HCT116 (cell line): ENCODE measurements around the gene ESM1.

Experiments used
- CBX3 ChIP-seq: IDR thresholded peaks from 2 replicates; pipeline ENCODE4 v1.6.1; 2012; ENCODE audit warnings: low read depth
- EZH2 ChIP-seq: fragments of 200-600 bp; sonication (generic); IDR thresholded peaks from 2 replicates; pipeline ENCODE4 v1.6.1; 2017; ENCODE audit warnings: antibody characterized with exemption, mixed run types
- EZH2phosphoT487 ChIP-seq: fragments of 200-600 bp; IDR thresholded peaks from 2 replicates; pipeline ENCODE4 v1.6.1; 2018; ENCODE audit warnings: antibody characterized with exemption, borderline replicate concordance
- POLR2A ChIP-seq: IDR thresholded peaks from 2 replicates; pipeline ENCODE4 v1.7.0; 2011; ENCODE audit warnings: borderline replicate concordance; ENCODE audit not compliant: insufficient read depth, insufficient read length; ENCODE audit errors: extremely low read depth
- POLR2AphosphoS5 ChIP-seq: IDR thresholded peaks from 2 replicates; pipeline ENCODE4 v1.6.1; 2011; ENCODE audit warnings: mild to moderate bottlenecking, low read depth, low read length, moderate library complexity
- RAD21 ChIP-seq: IDR thresholded peaks from 2 replicates; pipeline ENCODE4 v1.6.1; 2012; ENCODE audit warnings: low read depth, mild to moderate bottlenecking
- SIN3A ChIP-seq: IDR thresholded peaks from 2 replicates; pipeline ENCODE4 v1.6.1; 2012; ENCODE audit warnings: low read depth
- SP1 ChIP-seq: IDR thresholded peaks from 2 replicates; pipeline ENCODE4 v1.6.1; 2012; ENCODE audit warnings: low read depth
- SRF ChIP-seq: IDR thresholded peaks from 2 replicates; pipeline ENCODE4 v1.6.1; 2012; ENCODE audit warnings: low read depth
- YY1 ChIP-seq: IDR thresholded peaks from 2 replicates; pipeline ENCODE4 v1.6.1; 2011; ENCODE audit warnings: low read length, low read depth, moderate library complexity, mild to moderate bottlenecking; ENCODE audit not compliant: insufficient replicate concordance; ENCODE audit errors: extremely low read depth
- TF ChIP-seq, protein P1 (sequence below), 3 experiments: fragments of 200-600 bp in 1 of 3; sonication (generic) in 1 of 3; IDR thresholded peaks in 2 of 3; conservative IDR thresholded peaks in 1 of 3; 2 replicates each; pipeline ENCODE4 v1.5.1; 2012 to 2017; ENCODE audit warnings: low read depth in 2 of 3, low read length in 2 of 3, antibody characterized with exemption in 1 of 3, borderline replicate concordance in 1 of 3, control low read depth in 1 of 3, mild to moderate bottlenecking in 1 of 3, mixed read lengths in 1 of 3, mixed run types in 1 of 3, moderate library complexity in 1 of 3; ENCODE audit not compliant: insufficient read depth in 1 of 3
- TF ChIP-seq, protein P2 (sequence below): IDR thresholded peaks from 2 replicates; pipeline ENCODE4 v1.6.1; 2012; ENCODE audit warnings: low read depth

GRCh38 chr5:54996466-54996865, 11.1 kb upstream of the ESM1 start:
- TF ChIP-seq, protein P1, sequence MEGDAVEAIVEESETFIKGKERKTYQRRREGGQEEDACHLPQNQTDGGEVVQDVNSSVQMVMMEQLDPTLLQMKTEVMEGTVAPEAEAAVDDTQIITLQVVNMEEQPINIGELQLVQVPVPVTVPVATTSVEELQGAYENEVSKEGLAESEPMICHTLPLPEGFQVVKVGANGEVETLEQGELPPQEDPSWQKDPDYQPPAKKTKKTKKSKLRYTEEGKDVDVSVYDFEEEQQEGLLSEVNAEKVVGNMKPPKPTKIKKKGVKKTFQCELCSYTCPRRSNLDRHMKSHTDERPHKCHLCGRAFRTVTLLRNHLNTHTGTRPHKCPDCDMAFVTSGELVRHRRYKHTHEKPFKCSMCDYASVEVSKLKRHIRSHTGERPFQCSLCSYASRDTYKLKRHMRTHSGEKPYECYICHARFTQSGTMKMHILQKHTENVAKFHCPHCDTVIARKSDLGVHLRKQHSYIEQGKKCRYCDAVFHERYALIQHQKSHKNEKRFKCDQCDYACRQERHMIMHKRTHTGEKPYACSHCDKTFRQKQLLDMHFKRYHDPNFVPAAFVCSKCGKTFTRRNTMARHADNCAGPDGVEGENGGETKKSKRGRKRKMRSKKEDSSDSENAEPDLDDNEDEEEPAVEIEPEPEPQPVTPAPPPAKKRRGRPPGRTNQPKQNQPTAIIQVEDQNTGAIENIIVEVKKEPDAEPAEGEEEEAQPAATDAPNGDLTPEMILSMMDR (IDR thresholded peaks at IDR 0.05 in 2 of 3, conservative IDR thresholded peaks at IDR 0.05 in 1 of 3; ENCODE audit: borderline replicate concordance in 1 of 3, insufficient read depth in 1 of 3, low read depth in 2 of 3, low read length in 2 of 3): no peak
- TF ChIP-seq POLR2AphosphoS5: no peak
- no peak for TF ChIP-seq SRF
- no peak for TF ChIP-seq EZH2phosphoT487
- no peak for TF ChIP-seq POLR2A
- TF ChIP-seq SP1: no peak
- no peak for TF ChIP-seq EZH2
- TF ChIP-seq, protein P2, sequence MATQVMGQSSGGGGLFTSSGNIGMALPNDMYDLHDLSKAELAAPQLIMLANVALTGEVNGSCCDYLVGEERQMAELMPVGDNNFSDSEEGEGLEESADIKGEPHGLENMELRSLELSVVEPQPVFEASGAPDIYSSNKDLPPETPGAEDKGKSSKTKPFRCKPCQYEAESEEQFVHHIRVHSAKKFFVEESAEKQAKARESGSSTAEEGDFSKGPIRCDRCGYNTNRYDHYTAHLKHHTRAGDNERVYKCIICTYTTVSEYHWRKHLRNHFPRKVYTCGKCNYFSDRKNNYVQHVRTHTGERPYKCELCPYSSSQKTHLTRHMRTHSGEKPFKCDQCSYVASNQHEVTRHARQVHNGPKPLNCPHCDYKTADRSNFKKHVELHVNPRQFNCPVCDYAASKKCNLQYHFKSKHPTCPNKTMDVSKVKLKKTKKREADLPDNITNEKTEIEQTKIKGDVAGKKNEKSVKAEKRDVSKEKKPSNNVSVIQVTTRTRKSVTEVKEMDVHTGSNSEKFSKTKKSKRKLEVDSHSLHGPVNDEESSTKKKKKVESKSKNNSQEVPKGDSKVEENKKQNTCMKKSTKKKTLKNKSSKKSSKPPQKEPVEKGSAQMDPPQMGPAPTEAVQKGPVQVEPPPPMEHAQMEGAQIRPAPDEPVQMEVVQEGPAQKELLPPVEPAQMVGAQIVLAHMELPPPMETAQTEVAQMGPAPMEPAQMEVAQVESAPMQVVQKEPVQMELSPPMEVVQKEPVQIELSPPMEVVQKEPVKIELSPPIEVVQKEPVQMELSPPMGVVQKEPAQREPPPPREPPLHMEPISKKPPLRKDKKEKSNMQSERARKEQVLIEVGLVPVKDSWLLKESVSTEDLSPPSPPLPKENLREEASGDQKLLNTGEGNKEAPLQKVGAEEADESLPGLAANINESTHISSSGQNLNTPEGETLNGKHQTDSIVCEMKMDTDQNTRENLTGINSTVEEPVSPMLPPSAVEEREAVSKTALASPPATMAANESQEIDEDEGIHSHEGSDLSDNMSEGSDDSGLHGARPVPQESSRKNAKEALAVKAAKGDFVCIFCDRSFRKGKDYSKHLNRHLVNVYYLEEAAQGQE: no peak
- TF ChIP-seq CBX3: no peak
- TF ChIP-seq RAD21: no peak
- TF ChIP-seq SIN3A: no peak
- no peak for TF ChIP-seq YY1
